Heart left ventricle (tissue), 13 donors: ENCODE data around the gene PKM.

Experiments
- POLR2A ChIP-seq, 2 donors: fragments of 450-650 bp; IDR thresholded peaks; one replicate each; pipeline ENCODE4 v1.6.1; 2017; ENCODE audit warnings: antibody characterized with exemption in 2 of 2, mild to moderate bottlenecking in 2 of 2, moderate library complexity in 2 of 2
- TF ChIP-seq, protein P1 (sequence below), 12 donors: fragments of 200-600 bp; sonication (generic) in 4 of 12; IDR thresholded peaks; one replicate each; pipeline versions ENCODE4 v1.5.0 to v1.8.0; 2018 to 2022; ENCODE audit warnings: antibody characterized with exemption in 12 of 12, mild to moderate bottlenecking in 5 of 12
- donor health status: ischemic (EF 13 %, LVEDD 7.1; RV severe dilation, severe dysfunction).
- donor health status: DM: no; HTN: yes; CAD: no.
- donor health status: DM: no; HTN: no; CAD: no.
- donor health status: ischemic (EF 25% LVEDD 6.9; RV normal size, moderate dysfunction).
- donor health status: ischemic (EF 25% LVEDD 5.7; RV mildly dilated, moderate dysfunction).
- donor health status: ischemic (EF 35%, LVEDD 5.7; RV mildly dilated, moderate dysfunction).
- donor health status: nonischemic (EF 11% LVEDD 7.7; RV severe dilation, severe dysfunction).
- donor health status: DM: yes; HTN: yes; CAD: no.
- donor health status: PGD.
- donor health status: ischemic (EF 29% LVEDD 5.4; RV normal size, mild dysfunction).
- donor health status: nonischemic (EF 23%, LVEDD 6.1; RV moderate dilation, normal function).

DNA sequence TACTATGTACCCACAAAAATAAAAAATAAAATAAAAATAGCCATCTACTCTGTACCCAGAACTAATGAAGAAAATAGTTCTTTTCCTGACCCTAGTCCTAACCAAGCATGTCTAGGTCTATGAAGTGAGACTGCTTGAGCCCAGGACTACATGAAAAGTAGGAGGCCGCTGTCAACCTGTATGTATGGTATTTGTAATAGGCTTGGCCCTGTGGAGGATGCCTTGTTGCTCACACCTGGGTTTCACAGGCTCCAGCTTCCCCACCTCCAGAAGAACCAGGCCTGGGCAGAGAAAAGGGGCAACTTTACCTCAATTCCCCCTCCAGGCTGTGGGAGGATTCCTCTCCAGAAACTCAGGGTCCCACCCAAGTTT, 6.8 kb upstream of the PKM start:
- TF ChIP-seq POLR2A (IDR thresholded peaks at IDR 0.05): no peak
- TF ChIP-seq, protein P1, sequence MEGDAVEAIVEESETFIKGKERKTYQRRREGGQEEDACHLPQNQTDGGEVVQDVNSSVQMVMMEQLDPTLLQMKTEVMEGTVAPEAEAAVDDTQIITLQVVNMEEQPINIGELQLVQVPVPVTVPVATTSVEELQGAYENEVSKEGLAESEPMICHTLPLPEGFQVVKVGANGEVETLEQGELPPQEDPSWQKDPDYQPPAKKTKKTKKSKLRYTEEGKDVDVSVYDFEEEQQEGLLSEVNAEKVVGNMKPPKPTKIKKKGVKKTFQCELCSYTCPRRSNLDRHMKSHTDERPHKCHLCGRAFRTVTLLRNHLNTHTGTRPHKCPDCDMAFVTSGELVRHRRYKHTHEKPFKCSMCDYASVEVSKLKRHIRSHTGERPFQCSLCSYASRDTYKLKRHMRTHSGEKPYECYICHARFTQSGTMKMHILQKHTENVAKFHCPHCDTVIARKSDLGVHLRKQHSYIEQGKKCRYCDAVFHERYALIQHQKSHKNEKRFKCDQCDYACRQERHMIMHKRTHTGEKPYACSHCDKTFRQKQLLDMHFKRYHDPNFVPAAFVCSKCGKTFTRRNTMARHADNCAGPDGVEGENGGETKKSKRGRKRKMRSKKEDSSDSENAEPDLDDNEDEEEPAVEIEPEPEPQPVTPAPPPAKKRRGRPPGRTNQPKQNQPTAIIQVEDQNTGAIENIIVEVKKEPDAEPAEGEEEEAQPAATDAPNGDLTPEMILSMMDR (IDR thresholded peaks at IDR 0.05): no peak
